ENCODE measurements around the gene ALG13. TPM values are rescaled to one million over a fixed set of nuclear protein-coding genes. Genes with fewer than 3 reads are reported as not detected.
"Not testable (repeated sequence)": the region's sequence is repeated elsewhere in the genome, so short reads cannot be mapped to it uniquely, and the experiment has no call there.

The ALG13 gene
- total RNA-seq (2022) (44.6 and 50.1 TPM in 2 replicates), Bru-seq, nascent RNA (percentile 83 among the genes with signal in this experiment), BruChase-seq, experiment 1, labeled RNA remaining after a 6-hour chase (percentile 92 among the genes with signal in this experiment), BruChase-seq, experiment 2, labeled RNA remaining after a 2-hour chase (percentile 93 among the genes with signal in this experiment)
- long read RNA-seq, transcript ALG13-207 (4 exons, 916 nt): minor isoform, 7 of 33 reads
- long read RNA-seq, transcript ALG13-202 (4 exons, 2,770 nt): major isoform, 16 of 33 reads
- long read RNA-seq, partial matches to known transcripts: 2 of 33 reads
- long read RNA-seq, other reads (novel, unspliced or antisense): 2 of 33 reads

DNA sequence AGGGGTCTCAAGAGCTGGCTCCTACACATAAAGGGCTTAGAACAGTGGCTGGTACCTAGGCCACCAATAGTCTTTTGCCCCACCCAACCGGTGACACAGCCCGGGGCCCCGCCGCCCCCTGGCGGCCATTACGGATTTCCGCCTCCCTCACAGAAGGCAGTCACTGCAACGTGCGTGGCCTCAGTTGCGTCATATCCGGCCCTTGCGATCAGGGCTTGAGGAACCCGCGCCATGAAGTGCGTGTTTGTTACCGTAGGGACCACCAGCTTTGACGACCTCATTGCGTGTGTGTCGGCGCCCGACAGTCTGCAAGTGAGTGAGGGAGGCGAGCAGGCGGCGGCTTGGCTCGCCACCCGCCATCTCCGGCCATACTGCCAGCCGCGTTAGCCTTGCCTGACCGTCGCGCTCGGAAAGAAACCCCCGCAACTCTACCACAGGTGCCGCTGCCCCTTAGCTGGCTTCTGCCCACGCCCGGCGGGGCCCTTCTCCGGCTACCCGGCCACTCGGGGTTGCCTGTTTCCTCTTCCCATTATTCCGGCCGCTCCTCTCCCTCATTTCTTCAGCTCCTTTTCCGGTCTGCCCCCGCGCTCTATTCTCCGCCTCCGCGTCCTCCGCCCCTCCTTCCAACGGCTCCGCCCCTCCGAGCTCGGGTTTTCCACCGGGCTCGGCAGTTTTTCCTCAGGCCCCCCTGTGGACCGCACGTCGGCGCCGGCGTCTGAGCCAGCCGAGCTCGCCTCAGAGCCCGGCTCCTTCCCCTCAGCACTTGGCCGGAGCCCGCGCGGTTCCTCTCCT, at the start of gene ALG13:
Gene ALG13 (plus strand): TSS at position 183 of the 792 bp plus-strand sequence. CDS start 49 bp downstream, at position 232.
- CTCF ChIA-PET: interaction anchor here (0.7 to 0.9 kb wide), 5 partner anchors 18 to 432 kb away, joined by 3 to 4 read pairs (median 3); no protein-coding TSS in a partner anchor
- Mint-ChIP-seq H3K27ac (ENCODE audit: unreplicated experiment) (peak within 1 kb of the TSS; percentile 99), H3K27me3 (ENCODE audit: unreplicated experiment) (no peaks in the 10 kb centered on the region), H3K4me1 (ENCODE audit: low read depth, unreplicated experiment) (peaks cover 20% of the 10 kb centered on the region), H3K36me3 (ENCODE audit: insufficient read depth, unreplicated experiment) (peaks cover 42% of the 10 kb centered on the region), H3K9me3 (ENCODE audit: low read depth, unreplicated experiment) (no peaks in the 10 kb centered on the region), H3K4me3 (ENCODE audit: low read depth, unreplicated experiment) (peak within 1 kb of the TSS; percentile 94)
- TF ChIP-seq, protein P1, sequence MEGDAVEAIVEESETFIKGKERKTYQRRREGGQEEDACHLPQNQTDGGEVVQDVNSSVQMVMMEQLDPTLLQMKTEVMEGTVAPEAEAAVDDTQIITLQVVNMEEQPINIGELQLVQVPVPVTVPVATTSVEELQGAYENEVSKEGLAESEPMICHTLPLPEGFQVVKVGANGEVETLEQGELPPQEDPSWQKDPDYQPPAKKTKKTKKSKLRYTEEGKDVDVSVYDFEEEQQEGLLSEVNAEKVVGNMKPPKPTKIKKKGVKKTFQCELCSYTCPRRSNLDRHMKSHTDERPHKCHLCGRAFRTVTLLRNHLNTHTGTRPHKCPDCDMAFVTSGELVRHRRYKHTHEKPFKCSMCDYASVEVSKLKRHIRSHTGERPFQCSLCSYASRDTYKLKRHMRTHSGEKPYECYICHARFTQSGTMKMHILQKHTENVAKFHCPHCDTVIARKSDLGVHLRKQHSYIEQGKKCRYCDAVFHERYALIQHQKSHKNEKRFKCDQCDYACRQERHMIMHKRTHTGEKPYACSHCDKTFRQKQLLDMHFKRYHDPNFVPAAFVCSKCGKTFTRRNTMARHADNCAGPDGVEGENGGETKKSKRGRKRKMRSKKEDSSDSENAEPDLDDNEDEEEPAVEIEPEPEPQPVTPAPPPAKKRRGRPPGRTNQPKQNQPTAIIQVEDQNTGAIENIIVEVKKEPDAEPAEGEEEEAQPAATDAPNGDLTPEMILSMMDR (IDR thresholded peaks at IDR 0.05; ENCODE audit: unreplicated experiment): peak; percentile 66
- peak; percentile 87 for DNase-seq
- intact Hi-C loops (cut with micrococcal nuclease; ENCODE audit: unreplicated experiment): no loop called here
- BruUV-seq (replicated peaks): TSS peak; percentile 80

DNA sequence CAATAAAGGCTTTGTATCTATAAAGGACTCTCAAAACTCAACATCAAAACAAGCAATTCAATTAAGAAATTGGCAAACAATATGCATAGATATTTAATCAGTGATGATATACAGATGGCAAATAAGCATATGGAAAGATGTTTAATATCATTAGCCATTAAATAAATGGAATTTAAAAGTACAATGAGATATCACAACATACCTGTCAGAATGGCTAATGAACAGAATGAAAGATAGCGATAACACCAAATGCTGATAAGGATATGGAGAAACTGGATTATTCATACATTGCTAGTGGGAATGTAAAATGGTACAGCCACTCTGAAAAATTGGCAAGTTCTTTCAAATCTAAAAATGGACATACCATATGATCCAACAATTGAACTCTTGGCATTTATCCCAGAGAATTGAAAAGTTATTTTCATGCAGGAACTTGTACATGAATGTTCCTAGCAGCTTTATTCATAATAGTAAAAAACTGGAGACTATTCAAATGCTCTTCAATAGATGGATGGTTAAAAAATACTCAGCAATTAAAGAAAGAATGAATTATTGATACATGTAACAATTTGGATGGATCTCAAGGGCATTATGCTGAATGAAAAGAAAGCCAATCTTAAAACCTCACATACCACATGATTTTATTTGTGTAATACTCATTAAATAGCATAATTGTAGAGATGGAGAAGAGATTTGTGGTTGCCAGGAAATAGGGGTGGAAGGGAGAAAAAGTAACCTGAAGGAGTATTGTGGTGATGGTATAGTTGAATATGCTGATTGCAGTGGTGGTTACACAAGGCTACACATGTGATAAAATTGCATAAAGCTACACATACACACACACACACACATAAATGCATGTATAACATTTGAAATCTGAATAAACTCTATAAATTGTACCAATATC, 45.9 kb upstream of the ALG13 start:
- CTCF ChIA-PET: no interaction called here
- TF ChIP-seq, protein P1 (IDR thresholded peaks at IDR 0.05; ENCODE audit: unreplicated experiment): no peak
- BruUV-seq (replicated peaks): no TSS peak
- Mint-ChIP-seq H3K36me3 (ENCODE audit: insufficient read depth, unreplicated experiment) (no peaks in the 10 kb centered on the region), H3K9me3 (ENCODE audit: low read depth, unreplicated experiment) (no peaks in the 10 kb centered on the region), H3K4me3 (ENCODE audit: low read depth, unreplicated experiment) (no peak overlapping the region), H3K27ac (ENCODE audit: unreplicated experiment) (no peak overlapping the region), H3K4me1 (ENCODE audit: low read depth, unreplicated experiment) (no peaks in the 10 kb centered on the region), H3K27me3 (ENCODE audit: unreplicated experiment) (no peaks in the 10 kb centered on the region)
- intact Hi-C loops (cut with micrococcal nuclease; ENCODE audit: unreplicated experiment): no loop called here
- DNase-seq: no peak

DNA sequence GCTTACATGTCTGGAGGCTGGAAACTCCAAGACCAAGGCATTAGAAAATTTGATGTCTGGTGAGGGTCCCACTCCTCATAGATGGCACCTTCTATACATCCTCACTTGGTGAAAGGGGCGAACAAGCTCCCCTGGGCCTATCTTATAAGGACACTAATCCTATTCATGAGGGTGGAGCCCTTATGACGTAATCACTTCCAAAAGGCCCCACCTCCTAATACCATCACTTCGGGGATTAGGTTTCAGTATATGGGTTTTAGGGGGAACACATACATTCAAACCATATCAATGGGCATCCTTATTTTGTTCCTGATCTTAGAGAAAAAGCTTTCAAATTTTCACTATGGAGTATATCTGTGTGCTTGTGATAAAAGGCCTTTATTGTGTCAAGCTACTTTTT, 39.0 kb upstream of the ALG13 start:
- Mint-ChIP-seq H3K36me3 (ENCODE audit: insufficient read depth, unreplicated experiment) (no peaks in the 10 kb centered on the region), H3K4me3 (ENCODE audit: low read depth, unreplicated experiment) (no peak overlapping the region), H3K4me1 (ENCODE audit: low read depth, unreplicated experiment) (no peaks in the 10 kb centered on the region), H3K27ac (ENCODE audit: unreplicated experiment) (no peak overlapping the region), H3K27me3 (ENCODE audit: unreplicated experiment) (no peaks in the 10 kb centered on the region), H3K9me3 (ENCODE audit: low read depth, unreplicated experiment) (peaks cover 4% of the 10 kb centered on the region)
- no TSS peak for BruUV-seq (replicated peaks)
- TF ChIP-seq, protein P1 (IDR thresholded peaks at IDR 0.05; ENCODE audit: unreplicated experiment): no peak
- CTCF ChIA-PET: no interaction called here
- no peak for DNase-seq
- intact Hi-C loops (cut with micrococcal nuclease; ENCODE audit: unreplicated experiment): no loop called here

DNA sequence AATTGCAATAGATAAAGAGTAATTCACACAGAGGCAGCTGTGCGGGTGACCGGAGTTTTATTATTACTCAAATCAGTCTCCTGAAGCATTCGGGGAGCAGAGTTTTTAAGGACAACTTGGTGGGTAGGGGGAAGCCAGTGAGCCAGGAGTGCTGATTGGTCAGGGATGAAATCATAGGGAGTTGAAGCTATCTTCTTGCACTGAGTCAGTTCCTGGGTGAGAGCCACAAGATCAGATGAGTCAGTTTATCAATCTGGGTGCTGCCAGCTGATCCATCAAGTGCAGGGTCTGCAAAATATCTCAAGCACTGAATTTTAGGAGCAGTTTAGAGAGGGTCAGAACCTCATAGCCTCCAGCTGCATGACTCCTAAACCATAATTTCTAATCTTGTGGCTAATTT, 35.8 kb upstream of the ALG13 start:
- H3K27me3 Mint-ChIP-seq (ENCODE audit: unreplicated experiment); CTCF ChIA-PET; H3K27ac Mint-ChIP-seq (ENCODE audit: unreplicated experiment); intact Hi-C loops (cut with micrococcal nuclease; ENCODE audit: unreplicated experiment); H3K36me3 Mint-ChIP-seq (ENCODE audit: insufficient read depth, unreplicated experiment); DNase-seq; BruUV-seq (replicated peaks); H3K9me3 Mint-ChIP-seq (ENCODE audit: low read depth, unreplicated experiment); H3K4me1 Mint-ChIP-seq (ENCODE audit: low read depth, unreplicated experiment); H3K4me3 Mint-ChIP-seq (ENCODE audit: low read depth, unreplicated experiment): not testable (repeated sequence)

Measured in Calu3 (cell line).